GM18951 (cell line): ENCODE data around the gene PBRM1.

Experiments
- POLR2A ChIP-seq: IDR thresholded peaks from 4 replicates; pipeline ENCODE4 v1.6.1; 2011; ENCODE audit warnings: mild to moderate bottlenecking; ENCODE audit not compliant: insufficient read length, insufficient read depth; ENCODE audit errors: extremely low read depth
- in situ Hi-C: fragments of 300-500 bp; cut with MboI; formaldehyde crosslinking; loops from one replicate; pipeline ENCODE4 v1.12.0; 2022; ENCODE audit warnings: low sequenced_read_pairs, mixed read lengths, inconsistent platforms; ENCODE audit not compliant: unreplicated experiment

The PBRM1 gene

GRCh38 chr3:52522651-52523251, 163.0 kb downstream of the PBRM1 start:
- no peak for TF ChIP-seq POLR2A
- in situ Hi-C loops, result no loop called here

- no peak for TF ChIP-seq POLR2A
- in situ Hi-C loops, result no loop called here
Observed at GRCh38 chr3:52521881-52522650, 163.6 kb downstream of the PBRM1 start.

GRCh38 chr3:52521488-52521824, 164.3 kb downstream of the PBRM1 start:
- in situ Hi-C loops, result no loop called here
- no peak for TF ChIP-seq POLR2A

- in situ Hi-C loops, result no loop called here
- TF ChIP-seq POLR2A, result no peak
Observed at GRCh38 chr3:52520716-52521487, 164.8 kb downstream of the PBRM1 start.

GRCh38 chr3:52520141-52520667, 165.5 kb downstream of the PBRM1 start:
- TF ChIP-seq POLR2A, result no peak
- in situ Hi-C loops, result no loop called here

- in situ Hi-C loops, result no loop called here
- no peak for TF ChIP-seq POLR2A
Observed at GRCh38 chr3:52519445-52520140, 166.1 kb downstream of the PBRM1 start.

GRCh38 chr3:52518723-52519444, 166.8 kb downstream of the PBRM1 start:
- in situ Hi-C loops, result no loop called here
- no peak for TF ChIP-seq POLR2A

GRCh38 chr3:52517796-52518722, 167.7 kb downstream of the PBRM1 start:
- TF ChIP-seq POLR2A, result no peak
- in situ Hi-C loops, result no loop called here

- in situ Hi-C loops, result no loop called here
- TF ChIP-seq POLR2A, result no peak
Observed at GRCh38 chr3:52516509-52517195, 169.1 kb downstream of the PBRM1 start.

- in situ Hi-C loops, result no loop called here
- TF ChIP-seq POLR2A, result no peak
Observed at GRCh38 chr3:52515192-52515591, 170.5 kb downstream of the PBRM1 start.

GRCh38 chr3:52514576-52514975, 171.1 kb downstream of the PBRM1 start:
- in situ Hi-C loops, result no loop called here
- TF ChIP-seq POLR2A, result no peak

GRCh38 chr3:52513281-52513680, 172.4 kb downstream of the PBRM1 start:
- TF ChIP-seq POLR2A, result no peak
- in situ Hi-C loops, result no loop called here
